Suprapubic skin (tissue), 4 donors: Measurements from ENCODE around the gene BMPER. TPM values are rescaled to one million over a fixed set of nuclear protein-coding genes. Genes with fewer than 3 reads are reported as not detected.

ENCODE experiments used
- DNase-seq, 2 donors: peaks; one replicate each; pipeline ENCODE4 v3.0.0-alpha.2; 2019; ENCODE audit warnings: low spot score in 2 of 2
- H3K27ac ChIP-seq: fragments of 200-600 bp; sonication (generic); one replicate; pipeline ENCODE4 v1.5.1; 2019
- H3K27me3 ChIP-seq: fragments of 200-600 bp; sonication (generic); one replicate; pipeline ENCODE4 v1.5.1; 2019
- H3K36me3 ChIP-seq: fragments of 200-600 bp; sonication (generic); one replicate; pipeline ENCODE4 v1.5.1; 2019
- H3K4me1 ChIP-seq: fragments of 200-600 bp; sonication (generic); one replicate; pipeline ENCODE4 v1.5.1; 2019
- H3K4me3 ChIP-seq: fragments of 200-600 bp; sonication (generic); one replicate; pipeline ENCODE4 v1.5.1; 2019; ENCODE audit warnings: mild to moderate bottlenecking
- H3K9me3 ChIP-seq: fragments of 200-600 bp; sonication (generic); one replicate; pipeline ENCODE4 v1.5.1; 2019
- EP300 ChIP-seq: sonication (generic); formaldehyde crosslinking; IDR thresholded peaks from one replicate; pipeline ENCODE4 v1.6.1; 2017; ENCODE audit warnings: antibody characterized with exemption
- POLR2A ChIP-seq, 2 donors: fragments of 450-650 bp; IDR thresholded peaks; one replicate each; pipeline ENCODE4 v1.6.1; 2017; ENCODE audit warnings: antibody characterized with exemption in 2 of 2, mild to moderate bottlenecking in 2 of 2, moderate library complexity in 2 of 2
- POLR2AphosphoS5 ChIP-seq, 3 donors: sonication (generic); formaldehyde crosslinking; IDR thresholded peaks; one replicate each; pipeline ENCODE4 v1.6.1; 2017; ENCODE audit warnings: antibody characterized with exemption in 3 of 3
- WGBS: methylation state at CpG from one replicate; pipeline ENCODE4 v1.1.5; 2018; 5-methylcytosine and 5-hydroxymethylcytosine counted together
- total RNA-seq, 4 donors: library from RNA; depleted of rRNA; stranded (reverse); fragments of >200 nt; gene quantifications; one replicate each; pipeline ENCODE4 v1.1.0, GENCODE V29; 2016
- TF ChIP-seq, protein P1 (sequence below), 2 donors: fragments of 200-600 bp in 1 of 2; fragments of 450-650 bp in 1 of 2; sonication (generic) in 1 of 2; IDR thresholded peaks; one replicate each; pipeline ENCODE4 v1.5.1; 2016 to 2019; ENCODE audit warnings: antibody characterized with exemption in 2 of 2, mild to moderate bottlenecking in 1 of 2, moderate library complexity in 1 of 2

BMPER gene
- total RNA-seq, 4 donors from 2014 or later, result 0.52 to 7.2 (median 1.2) TPM

DNA sequence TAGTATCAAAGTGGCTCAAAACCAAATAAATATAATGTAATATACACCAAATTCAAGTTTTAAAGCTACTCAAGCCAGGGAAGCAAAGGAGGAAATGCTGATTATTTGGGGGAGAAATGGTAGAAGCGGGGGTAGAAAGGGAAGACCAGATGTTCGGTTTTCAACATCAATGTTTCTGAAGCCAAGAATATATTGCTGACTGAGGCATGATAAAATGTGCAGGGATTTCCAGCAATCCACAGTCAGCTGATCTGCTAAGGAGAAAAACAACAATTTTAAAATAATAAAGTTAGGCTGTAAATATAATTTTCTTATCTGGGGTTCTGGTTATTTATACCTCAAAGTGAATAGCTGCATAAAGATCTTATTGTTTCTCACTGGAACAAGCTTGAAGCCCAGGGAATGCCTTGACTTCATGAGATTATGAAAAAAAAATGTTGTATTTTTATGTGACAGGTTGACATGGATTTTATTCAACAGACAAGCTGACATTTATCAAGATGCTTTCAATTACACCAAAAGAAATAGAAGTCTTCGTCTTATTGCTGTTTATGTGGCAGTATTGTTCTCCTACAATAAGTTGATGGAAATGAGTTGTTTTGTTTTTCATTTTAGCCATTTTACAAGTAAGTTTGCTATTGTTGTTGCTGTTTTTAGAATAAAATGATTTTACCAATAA, 28.6 kb upstream of the BMPER start:
- no peak for DNase-seq
- TF ChIP-seq, protein P1, sequence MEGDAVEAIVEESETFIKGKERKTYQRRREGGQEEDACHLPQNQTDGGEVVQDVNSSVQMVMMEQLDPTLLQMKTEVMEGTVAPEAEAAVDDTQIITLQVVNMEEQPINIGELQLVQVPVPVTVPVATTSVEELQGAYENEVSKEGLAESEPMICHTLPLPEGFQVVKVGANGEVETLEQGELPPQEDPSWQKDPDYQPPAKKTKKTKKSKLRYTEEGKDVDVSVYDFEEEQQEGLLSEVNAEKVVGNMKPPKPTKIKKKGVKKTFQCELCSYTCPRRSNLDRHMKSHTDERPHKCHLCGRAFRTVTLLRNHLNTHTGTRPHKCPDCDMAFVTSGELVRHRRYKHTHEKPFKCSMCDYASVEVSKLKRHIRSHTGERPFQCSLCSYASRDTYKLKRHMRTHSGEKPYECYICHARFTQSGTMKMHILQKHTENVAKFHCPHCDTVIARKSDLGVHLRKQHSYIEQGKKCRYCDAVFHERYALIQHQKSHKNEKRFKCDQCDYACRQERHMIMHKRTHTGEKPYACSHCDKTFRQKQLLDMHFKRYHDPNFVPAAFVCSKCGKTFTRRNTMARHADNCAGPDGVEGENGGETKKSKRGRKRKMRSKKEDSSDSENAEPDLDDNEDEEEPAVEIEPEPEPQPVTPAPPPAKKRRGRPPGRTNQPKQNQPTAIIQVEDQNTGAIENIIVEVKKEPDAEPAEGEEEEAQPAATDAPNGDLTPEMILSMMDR (IDR thresholded peaks at IDR 0.05), result no peak
- TF ChIP-seq EP300, result no peak
- no peak for TF ChIP-seq POLR2AphosphoS5 (IDR thresholded peaks at IDR 0.05)
- no peak for TF ChIP-seq POLR2A (IDR thresholded peaks at IDR 0.05)
- Histone ChIP-seq H3K36me3 (no peaks in the 10 kb centered on the region), H3K27ac (no peak overlapping the region), H3K4me1 (no peaks in the 10 kb centered on the region), H3K4me3 (no peak overlapping the region), H3K9me3 (no peaks in the 10 kb centered on the region), H3K27me3 (no peaks in the 10 kb centered on the region)
- WGBS, result 44% methylated on average over 3 of the region's 3 CpGs

DNA sequence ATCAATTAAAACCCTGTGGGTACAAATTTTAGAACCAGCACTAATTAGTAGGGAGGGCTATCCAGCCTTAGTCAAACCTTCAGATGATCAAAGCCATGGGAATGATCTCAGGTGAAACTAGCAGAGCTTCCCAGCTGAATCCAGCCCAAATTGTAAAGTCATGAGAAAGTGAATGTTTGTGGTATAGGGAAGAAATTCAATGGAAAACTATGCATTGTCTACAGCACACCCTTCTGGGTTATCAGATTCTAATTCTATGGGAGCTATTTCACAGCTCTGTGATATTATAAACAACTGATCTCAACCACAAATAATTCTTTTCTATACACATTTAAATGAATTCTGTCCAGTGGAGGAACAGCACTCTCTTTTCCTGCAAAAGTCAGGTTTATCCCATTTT, 24.6 kb upstream of the BMPER start:
- Histone ChIP-seq H3K9me3 (no peaks in the 10 kb centered on the region), H3K27me3 (no peaks in the 10 kb centered on the region), H3K4me1 (no peaks in the 10 kb centered on the region), H3K36me3 (no peaks in the 10 kb centered on the region), H3K27ac (no peak overlapping the region), H3K4me3 (no peak overlapping the region)
- DNase-seq, result no peak
- TF ChIP-seq, protein P1 (IDR thresholded peaks at IDR 0.05), result no peak
- TF ChIP-seq EP300, result no peak
- TF ChIP-seq POLR2A (IDR thresholded peaks at IDR 0.05), result no peak
- no peak for TF ChIP-seq POLR2AphosphoS5 (IDR thresholded peaks at IDR 0.05)

DNA sequence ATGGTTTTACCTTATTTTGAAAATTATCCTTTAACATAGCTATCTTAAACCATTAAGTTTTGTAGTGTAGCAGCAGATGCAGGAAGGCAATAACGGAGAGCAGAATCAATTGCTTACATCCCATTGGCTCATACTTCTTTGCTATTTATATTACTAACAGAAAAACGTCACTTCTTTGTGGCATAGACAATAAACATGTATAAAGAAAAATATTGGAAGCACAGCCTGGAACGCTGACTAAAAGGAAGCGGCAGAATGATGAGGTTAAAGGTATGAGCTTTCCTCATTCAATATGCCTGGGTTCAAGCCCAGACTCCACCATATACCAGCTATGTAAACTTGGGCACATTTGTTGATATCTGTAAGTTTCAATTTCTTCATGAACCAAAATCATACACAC, 24.0 kb upstream of the BMPER start:
- Histone ChIP-seq H3K36me3 (no peaks in the 10 kb centered on the region), H3K4me3 (no peak overlapping the region), H3K9me3 (no peaks in the 10 kb centered on the region), H3K27me3 (no peaks in the 10 kb centered on the region), H3K4me1 (no peaks in the 10 kb centered on the region), H3K27ac (no peak overlapping the region)
- no peak for DNase-seq
- 92% methylated on average over 4 of the region's 4 CpGs for WGBS
- no peak for TF ChIP-seq POLR2AphosphoS5 (IDR thresholded peaks at IDR 0.05)
- TF ChIP-seq EP300, result no peak
- no peak for TF ChIP-seq POLR2A (IDR thresholded peaks at IDR 0.05)
- TF ChIP-seq, protein P1 (IDR thresholded peaks at IDR 0.05), result no peak

DNA sequence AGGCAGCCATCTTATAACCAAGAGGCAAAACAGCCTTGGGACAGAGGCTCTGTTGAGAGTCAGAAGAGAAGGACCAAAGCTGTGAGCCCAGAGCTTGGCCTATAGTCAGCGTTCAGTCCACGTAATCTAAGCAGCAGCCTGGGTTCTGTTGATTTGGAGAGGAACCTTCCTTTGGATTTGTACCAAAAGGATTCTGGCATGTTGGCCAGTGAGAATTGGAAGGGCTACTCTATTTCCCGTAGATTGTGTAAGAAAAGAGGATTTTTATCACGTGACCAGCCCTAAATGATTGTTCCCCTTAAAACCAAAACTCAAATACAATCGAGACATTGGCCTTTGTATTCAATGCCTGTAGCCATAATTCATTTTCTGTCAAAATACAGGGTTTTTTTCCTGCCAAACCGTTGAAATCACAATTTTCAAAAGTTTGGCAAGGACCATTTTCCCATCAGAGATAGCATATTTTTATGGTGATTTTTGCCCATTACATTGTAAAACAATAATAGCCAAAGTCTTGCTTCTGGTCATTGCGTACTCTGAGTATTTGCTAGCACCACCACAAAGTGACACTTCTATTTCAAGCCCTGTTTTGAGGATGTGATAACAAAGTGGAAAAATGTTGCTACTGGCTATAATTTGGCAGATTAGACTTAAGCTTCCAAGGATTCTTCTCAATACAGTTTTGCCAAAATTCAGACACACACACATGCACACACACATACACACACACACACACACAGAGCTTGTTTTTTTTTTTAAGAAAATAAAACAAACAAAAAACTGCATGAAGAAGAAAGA, 23.1 kb upstream of the BMPER start:
- Histone ChIP-seq H3K4me1 (no peaks in the 10 kb centered on the region), H3K27me3 (no peaks in the 10 kb centered on the region), H3K4me3 (no peak overlapping the region), H3K36me3 (no peaks in the 10 kb centered on the region), H3K9me3 (no peaks in the 10 kb centered on the region), H3K27ac (no peak overlapping the region)
- TF ChIP-seq, protein P1 (IDR thresholded peaks at IDR 0.05), result no peak
- TF ChIP-seq EP300 (no peak), POLR2AphosphoS5 (IDR thresholded peaks at IDR 0.05) (no peak), POLR2A (IDR thresholded peaks at IDR 0.05) (no peak)
- WGBS, result 59% methylated on average over 7 of the region's 7 CpGs
- no peak for DNase-seq

DNA sequence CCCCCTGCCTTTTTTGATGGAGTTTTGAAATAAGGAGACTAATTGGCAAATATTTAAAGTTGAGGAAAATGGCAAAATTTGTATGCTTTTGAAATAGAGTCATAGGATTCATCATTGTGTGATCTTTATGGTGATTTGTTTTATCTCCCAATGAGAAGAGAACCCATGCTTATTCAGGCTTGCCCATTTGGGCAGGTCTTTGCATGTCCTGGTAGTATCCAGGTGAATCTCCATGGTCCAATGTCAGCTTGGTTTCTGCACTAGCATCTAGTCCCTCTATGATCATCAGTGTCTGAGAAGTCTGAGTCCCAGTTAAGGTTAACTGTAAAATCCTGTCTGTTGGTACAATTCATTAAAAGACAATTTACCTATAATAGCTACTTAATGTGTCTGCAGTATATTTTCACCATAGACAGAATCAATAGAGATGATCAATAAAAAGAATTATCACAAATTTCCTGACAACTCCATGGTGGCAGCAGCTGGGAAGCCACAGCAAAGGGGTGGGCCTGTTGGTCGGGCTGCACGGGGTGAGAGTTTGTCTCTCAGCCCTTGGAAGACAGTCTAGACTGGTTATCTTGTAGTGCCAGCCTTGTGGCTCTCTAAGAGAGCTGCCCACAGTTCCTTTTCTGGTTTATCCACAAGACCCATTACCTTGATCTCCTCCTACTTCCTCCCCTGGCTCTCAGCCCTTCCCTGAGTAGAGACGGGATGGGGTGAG, 22.2 kb upstream of the BMPER start:
- Histone ChIP-seq H3K4me1 (no peaks in the 10 kb centered on the region), H3K36me3 (no peaks in the 10 kb centered on the region), H3K4me3 (no peak overlapping the region), H3K27me3 (no peaks in the 10 kb centered on the region), H3K9me3 (no peaks in the 10 kb centered on the region), H3K27ac (no peak overlapping the region)
- no peak for DNase-seq
- TF ChIP-seq, protein P1 (IDR thresholded peaks at IDR 0.05), result no peak
- no peak for TF ChIP-seq POLR2AphosphoS5 (IDR thresholded peaks at IDR 0.05)
- no peak for TF ChIP-seq EP300
- no peak for TF ChIP-seq POLR2A (IDR thresholded peaks at IDR 0.05)
- 63% methylated on average over 3 of the region's 3 CpGs for WGBS
